HG03135 (cell line): Measurements from ENCODE around the gene UBE3C.

Experiments used
- ATAC-seq: cut with Tn5 transposase; IDR thresholded peaks from one replicate; pipeline ENCODE4 v1.9.1; 2021; ENCODE audit warnings: mild to moderate bottlenecking, moderate library complexity; ENCODE audit not compliant: unreplicated experiment

Gene UBE3C

GRCh38 chr7:157284229-157285014 is 145.7 kb downstream of the UBE3C start:
- ATAC-seq, result no peak

GRCh38 chr7:157291404-157292080 is 152.8 kb downstream of the UBE3C start:
- ATAC-seq, result no peak

- no peak for ATAC-seq
Observed at GRCh38 chr7:157292258-157292657, 153.5 kb downstream of the UBE3C start.

GRCh38 chr7:157292770-157293412 is 154.2 kb downstream of the UBE3C start:
- no peak for ATAC-seq

DNA sequence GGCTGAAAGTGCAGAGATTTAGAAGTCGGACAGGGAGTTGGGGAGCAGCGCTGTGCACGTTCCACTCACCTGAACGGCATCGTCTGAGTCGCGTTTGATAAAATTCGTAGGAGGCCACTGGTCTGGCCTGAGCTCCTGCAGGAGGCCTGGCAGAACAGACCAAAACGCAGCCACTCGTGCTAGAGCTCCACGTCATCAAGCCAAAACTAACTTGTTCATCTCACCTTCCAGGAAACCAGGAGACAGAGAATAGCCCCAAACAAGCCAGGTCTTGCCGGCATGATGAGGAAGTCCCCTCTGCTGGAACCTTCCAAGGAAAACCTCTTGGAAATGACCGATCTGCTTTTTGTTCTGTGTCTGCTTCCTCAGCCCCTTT is 154.7 kb downstream of the UBE3C start:
- no peak for ATAC-seq

DNA sequence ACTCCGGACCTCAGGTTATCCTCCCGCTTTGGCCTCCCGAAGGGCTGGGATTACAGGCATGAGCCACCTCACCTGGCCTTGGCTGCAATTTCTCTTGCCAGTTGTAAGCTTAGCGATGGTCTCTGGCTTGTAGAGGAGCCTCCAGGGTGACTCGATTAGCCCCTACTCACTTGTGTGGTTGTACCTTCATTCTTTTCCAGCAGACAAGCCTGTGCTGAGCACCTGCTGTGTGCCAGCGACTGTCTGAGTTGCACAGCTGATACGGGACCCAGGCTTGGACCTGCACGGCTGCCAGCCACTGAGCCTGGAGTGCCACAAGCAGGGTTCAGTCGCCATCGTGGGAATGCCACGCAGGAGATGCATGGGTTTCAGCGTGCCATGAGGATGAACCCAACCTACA is 156.0 kb downstream of the UBE3C start:
- ATAC-seq, result no peak

- no peak for ATAC-seq
Observed at GRCh38 chr7:157295338-157295737, 156.6 kb downstream of the UBE3C start.

DNA sequence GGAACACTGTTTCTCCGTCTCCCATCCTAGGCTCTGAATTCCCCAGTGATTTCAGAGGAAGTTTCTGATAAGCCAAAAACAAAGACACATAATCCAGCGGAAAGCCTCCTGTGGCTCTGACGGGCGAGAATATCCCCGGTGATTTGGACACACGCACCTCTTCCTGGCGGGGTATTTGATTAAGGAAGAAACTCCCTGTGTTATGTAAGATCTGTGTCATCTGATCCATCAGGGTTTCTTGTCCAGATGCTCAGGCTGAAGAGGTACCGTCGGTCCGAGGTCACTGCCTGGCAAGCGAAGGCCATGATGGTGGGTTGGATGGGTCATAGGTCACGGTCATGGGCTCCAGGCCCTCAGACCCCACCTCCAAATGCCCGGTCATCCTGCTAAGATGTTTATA is 158.5 kb downstream of the UBE3C start:
- no peak for ATAC-seq

- no peak for ATAC-seq
Observed at GRCh38 chr7:157299317-157299612, 160.5 kb downstream of the UBE3C start.

DNA sequence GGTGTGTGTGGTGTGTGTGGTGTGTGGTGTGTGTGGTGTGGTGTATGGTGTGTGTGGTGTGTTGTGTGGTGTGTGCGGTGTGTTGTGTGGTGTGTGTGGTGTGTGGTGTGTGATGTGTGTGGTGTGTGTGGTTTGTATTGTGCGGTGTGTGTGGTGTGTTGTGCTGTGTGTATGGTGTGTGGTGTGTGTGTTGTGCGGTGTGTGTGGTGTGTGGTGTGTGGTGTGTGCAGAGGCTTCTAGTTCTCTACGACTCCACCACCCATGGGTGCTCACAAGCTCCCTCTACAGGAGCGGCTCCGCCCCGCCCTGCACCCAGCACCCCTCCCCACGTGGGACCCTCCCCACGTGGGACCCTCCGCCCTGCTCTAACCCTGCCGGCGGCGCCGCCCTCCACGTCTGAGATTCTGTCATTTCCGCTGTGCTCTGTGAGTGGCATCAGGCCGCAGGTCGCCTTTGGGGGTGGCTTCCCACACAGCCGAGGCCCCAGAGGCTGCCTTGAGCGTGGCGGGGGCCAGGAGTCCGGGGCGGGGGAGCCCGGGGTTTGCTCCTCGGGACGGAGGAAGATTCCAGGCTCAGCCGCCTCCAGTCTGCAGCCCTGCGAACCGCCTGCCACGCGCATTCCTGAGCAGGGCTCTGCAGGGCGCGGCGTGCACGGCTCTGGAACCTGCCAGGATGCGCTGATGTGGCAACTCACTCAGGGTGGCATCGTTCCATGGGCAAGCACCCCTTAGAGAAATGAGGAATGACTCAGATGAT is 161.1 kb downstream of the UBE3C start:
- no peak for ATAC-seq

DNA sequence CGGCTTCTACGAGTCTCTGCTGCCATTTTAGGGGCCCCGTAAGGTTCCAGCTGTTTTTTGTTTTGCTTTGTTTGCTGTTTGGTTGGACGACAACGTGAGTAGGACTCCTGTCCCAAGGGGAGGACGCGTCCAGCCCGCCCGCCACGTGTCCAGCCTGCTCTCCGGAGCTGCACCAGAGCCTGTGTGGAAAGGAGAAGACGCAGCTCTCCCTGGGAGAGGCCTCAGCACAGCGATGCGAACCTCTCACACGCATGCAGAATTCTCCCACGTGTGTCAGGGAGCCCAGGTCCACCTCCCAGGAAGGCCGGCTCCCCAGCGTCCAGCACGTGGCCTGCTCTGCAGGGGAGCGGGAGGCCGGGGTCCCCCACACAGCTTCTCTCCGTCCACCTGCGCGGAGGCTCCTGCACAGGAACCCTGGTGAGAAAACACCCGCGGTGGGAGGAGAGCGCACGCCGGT is 161.7 kb downstream of the UBE3C start:
- ATAC-seq, result no peak

DNA sequence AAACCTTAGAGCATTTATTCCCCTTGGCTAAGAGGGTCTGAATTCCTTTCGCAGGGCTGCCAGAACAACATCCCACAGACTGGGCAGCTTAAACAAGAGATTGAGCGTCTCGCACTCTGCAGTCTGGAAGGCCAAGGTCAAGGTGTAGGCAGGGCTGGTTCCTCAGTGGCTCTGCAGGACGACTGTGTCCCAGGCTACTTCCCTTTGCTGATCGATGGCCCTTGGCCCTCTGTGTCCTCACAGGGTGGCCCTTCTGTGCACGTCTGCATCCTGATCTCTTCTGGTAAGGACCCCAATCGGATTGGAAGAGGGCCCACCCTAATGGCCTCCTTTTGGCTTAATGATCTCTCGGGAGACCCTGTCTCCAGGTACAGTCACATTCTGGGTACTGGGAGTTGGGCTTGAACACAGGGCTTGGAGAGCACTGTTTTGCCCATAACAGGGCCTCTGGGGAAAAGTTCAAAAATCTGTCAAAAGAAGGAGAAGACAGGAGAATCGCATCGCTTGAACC is 162.9 kb downstream of the UBE3C start:
- ATAC-seq, result no peak

DNA sequence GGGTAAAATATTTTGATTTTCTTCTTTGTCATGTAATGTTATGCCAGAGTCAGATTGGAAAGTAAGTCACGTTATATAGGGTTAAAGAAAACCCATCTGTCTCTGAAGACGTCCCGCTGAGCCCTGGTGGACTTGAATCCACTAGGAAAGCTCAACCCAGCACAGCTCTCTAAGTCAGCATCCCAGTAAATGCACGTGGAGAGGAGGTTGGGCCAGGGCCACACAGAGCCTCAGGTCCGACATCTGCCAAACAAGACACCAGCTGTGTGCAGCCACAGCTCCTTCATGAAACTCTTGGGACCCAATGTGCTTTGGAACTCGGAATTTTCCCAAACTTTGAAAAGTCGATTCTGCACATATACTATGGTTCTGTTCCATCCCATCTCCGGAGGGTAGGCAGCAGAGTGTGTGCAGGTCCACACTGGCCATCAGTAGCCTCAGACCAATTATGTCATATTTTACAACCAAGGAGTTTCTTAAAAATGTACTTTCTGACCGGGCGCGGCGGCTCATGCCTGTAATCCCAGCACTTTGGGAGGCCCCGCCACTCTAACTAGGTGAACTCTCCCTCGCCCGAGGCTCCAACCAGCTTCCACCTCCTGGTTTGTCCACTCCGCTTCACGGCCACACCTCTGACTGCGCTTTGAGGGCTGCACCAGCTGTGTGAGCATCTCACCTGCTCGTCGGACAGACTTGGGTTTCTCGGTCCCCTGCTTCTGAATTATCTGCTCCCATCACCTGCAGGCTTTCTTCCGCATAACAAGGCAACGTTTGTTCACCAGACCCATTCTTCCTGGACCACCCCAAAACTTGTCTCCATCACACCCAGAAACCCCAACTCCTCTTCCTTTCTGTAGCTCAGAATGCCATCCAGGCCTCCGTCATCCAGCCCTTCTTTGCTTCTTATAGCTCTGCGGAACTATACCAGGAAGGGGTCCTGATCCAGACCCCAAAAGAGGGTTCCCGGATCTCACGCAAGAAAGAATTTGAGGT is 168.4 kb downstream of the UBE3C start:
- ATAC-seq, result no peak

DNA sequence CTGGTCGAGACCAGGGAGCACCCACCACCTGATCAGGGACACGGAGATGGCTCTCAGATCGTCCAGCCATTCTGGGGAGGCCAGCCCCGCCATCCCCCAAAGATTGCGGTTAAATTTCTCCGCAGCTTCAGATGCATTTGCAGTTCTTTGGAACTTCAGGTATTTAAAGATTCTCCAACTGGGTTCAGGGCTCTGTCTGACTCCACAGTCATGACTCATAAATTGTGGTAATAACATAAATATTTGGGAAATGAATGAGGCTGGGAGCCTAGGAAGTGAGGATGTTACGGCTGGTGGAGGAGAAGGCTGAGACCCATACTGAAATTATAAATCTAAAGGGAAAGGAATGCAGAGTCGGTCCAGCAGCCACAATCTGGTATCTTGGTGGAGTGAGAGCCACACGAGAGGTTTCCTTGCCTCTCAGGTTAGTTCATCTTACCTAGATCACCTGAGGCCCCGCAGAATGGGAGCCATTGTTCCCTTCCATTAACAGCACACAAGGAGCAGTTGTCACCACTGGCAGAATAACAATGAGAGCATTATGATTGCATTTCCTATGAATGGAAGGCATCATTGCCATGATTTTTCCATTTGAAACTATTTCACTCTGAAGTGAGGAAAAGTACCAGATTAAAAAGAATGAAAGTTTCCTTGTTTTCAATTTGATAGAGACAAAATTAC is 171.4 kb downstream of the UBE3C start:
- no peak for ATAC-seq

DNA sequence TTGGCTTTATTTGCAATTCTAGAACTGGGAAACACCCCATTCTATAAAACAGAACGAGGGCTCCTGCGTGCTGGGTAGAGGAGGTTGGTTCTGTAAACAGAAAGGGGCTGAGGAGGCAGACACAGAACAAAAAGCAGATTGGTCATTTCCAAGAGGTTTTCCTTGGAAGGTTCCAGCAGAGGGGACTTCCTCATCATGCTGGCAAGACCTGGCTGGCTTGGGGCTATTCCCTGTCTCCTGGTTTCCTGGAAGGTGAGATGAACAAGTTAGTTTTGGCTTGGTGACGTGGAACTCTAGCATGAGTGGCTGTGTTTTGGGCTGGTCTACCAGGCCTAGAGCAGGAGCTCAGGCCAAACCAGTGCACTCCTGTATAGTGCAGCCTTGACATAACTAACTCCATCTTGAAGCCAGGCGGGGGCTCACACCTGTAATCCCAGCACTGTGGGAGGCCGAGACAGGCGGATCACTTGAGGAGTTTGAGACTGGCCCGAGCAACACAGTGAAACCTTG is 172.0 kb downstream of the UBE3C start:
- no peak for ATAC-seq

- ATAC-seq, result no peak
Observed at GRCh38 chr7:157312941-157313340, 174.2 kb downstream of the UBE3C start.

- ATAC-seq, result no peak
Observed at GRCh38 chr7:157313645-157314044, 174.9 kb downstream of the UBE3C start.

GRCh38 chr7:157318015-157318706 is 179.4 kb downstream of the UBE3C start:
- ATAC-seq, result peak; percentile 77
